Measurements from ENCODE around the gene SORBS1.

DNA sequence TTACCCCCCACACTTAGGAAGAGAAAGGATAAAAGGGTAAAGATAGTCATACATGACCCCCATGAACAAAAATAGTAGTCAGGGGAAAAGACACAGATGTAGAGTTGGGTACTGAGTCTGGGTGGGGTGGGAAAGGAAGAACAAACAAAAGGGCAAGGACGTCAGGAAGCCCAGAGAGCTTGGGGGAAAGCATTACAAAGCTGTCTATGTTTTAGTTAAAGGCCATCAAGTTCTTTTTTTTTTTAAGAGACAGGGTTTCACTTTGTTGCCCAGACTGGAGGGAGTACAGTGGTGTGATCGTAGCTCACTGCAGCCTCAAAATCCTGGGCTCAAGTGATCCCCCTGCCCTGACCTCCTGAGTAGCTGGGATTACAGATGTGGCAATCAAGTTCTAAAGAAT, 172.0 kb downstream of the SORBS1 start:
- TF ChIP-seq, protein P1, sequence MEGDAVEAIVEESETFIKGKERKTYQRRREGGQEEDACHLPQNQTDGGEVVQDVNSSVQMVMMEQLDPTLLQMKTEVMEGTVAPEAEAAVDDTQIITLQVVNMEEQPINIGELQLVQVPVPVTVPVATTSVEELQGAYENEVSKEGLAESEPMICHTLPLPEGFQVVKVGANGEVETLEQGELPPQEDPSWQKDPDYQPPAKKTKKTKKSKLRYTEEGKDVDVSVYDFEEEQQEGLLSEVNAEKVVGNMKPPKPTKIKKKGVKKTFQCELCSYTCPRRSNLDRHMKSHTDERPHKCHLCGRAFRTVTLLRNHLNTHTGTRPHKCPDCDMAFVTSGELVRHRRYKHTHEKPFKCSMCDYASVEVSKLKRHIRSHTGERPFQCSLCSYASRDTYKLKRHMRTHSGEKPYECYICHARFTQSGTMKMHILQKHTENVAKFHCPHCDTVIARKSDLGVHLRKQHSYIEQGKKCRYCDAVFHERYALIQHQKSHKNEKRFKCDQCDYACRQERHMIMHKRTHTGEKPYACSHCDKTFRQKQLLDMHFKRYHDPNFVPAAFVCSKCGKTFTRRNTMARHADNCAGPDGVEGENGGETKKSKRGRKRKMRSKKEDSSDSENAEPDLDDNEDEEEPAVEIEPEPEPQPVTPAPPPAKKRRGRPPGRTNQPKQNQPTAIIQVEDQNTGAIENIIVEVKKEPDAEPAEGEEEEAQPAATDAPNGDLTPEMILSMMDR (IDR thresholded peaks at IDR 0.05), result no peak
- TF ChIP-seq POLR2A (IDR thresholded peaks at IDR 0.05), result no peak
